CD4-positive, alpha-beta T cell treated with Interleukin-4 for 1 hour (primary cell): ENCODE data around the gene KRT34.
"Not testable (repeated sequence)": the region's sequence is repeated elsewhere in the genome, so short reads cannot be mapped to it uniquely, and the experiment has no call there.

ENCODE experiments used
- DNase-seq, 2 donors: peaks; one replicate each; pipeline ENCODE4 v3.0.0-alpha.2; 2020 to 2022

Gene KRT34

GRCh38 chr17:41360296-41360995, 21.7 kb downstream of the KRT34 start:
- DNase-seq = no peak

GRCh38 chr17:41354536-41354935, 27.6 kb downstream of the KRT34 start:
- no peak for DNase-seq

GRCh38 chr17:41352597-41353366, 29.3 kb downstream of the KRT34 start:
- DNase-seq = no peak

GRCh38 chr17:41351177-41351576, 30.9 kb downstream of the KRT34 start:
- DNase-seq = no peak

- not testable (repeated sequence) for DNase-seq
These were observed 31.7 kb downstream of the KRT34 start, which contains the start of gene KRT33A for GRCh38 chr17:41350381-41350878. Gene KRT33A, minus strand, starts transcription at chr17:41350828. Its CDS starts 61 bp downstream, at chr17:41350767.

- DNase-seq = no peak
These were observed 34.0 kb downstream of the KRT34 start for GRCh38 chr17:41347869-41348760.

- DNase-seq = not testable (repeated sequence)
These were observed 35.7 kb downstream of the KRT34 start for GRCh38 chr17:41346421-41346820.

- DNase-seq = no peak
These were observed 36.1 kb downstream of the KRT34 start for GRCh38 chr17:41345992-41346391.

- no peak for DNase-seq
These were observed 39.1 kb downstream of the KRT34 start for GRCh38 chr17:41343029-41343428.

- DNase-seq = peak; percentile 47 to 71
These were observed 40.9 kb downstream of the KRT34 start for GRCh38 chr17:41340934-41341861.

GRCh38 chr17:41340494-41340893, 41.6 kb downstream of the KRT34 start:
- DNase-seq = peak in 1 of 2 donors; percentile 8

GRCh38 chr17:41339571-41340172, 42.4 kb downstream of the KRT34 start:
- no peak for DNase-seq

GRCh38 chr17:41338961-41339485, 43.1 kb downstream of the KRT34 start:
- peak; percentile 52 to 87 for DNase-seq

- DNase-seq = no peak
These were observed 46.4 kb downstream of the KRT34 start for GRCh38 chr17:41335747-41336146.

- DNase-seq = peak in 1 of 2 donors; percentile 24
These were observed 47.5 kb downstream of the KRT34 start for GRCh38 chr17:41334385-41335305.

- DNase-seq = no peak
These were observed 48.3 kb downstream of the KRT34 start for GRCh38 chr17:41333836-41334235.

- no peak for DNase-seq
These were observed 49.0 kb downstream of the KRT34 start for GRCh38 chr17:41333098-41333497.

- no peak for DNase-seq
These were observed 49.9 kb downstream of the KRT34 start for GRCh38 chr17:41332239-41332638.

GRCh38 chr17:41331606-41332005, 50.5 kb downstream of the KRT34 start:
- DNase-seq = no peak
